Erythroblast (primary cell): Measurements from ENCODE around the gene ASCC1.

Experiments used
- DNase-seq, 2 experiments: peaks; one replicate each; lab custom pipeline; 2025; lab: John Stamatoyannopoulos, UW
- GATA1 ChIP-seq: IDR thresholded peaks from 2 replicates; pipeline ENCODE4 v1.6.1; 2011; ENCODE audit warnings: low read depth, mild to moderate bottlenecking, control low read depth, low read length, moderate library complexity
- POLR2A ChIP-seq: IDR thresholded peaks from 2 replicates; pipeline ENCODE4 v1.6.1; 2011; ENCODE audit warnings: mild to moderate bottlenecking, low read length

The ASCC1 gene

DNA sequence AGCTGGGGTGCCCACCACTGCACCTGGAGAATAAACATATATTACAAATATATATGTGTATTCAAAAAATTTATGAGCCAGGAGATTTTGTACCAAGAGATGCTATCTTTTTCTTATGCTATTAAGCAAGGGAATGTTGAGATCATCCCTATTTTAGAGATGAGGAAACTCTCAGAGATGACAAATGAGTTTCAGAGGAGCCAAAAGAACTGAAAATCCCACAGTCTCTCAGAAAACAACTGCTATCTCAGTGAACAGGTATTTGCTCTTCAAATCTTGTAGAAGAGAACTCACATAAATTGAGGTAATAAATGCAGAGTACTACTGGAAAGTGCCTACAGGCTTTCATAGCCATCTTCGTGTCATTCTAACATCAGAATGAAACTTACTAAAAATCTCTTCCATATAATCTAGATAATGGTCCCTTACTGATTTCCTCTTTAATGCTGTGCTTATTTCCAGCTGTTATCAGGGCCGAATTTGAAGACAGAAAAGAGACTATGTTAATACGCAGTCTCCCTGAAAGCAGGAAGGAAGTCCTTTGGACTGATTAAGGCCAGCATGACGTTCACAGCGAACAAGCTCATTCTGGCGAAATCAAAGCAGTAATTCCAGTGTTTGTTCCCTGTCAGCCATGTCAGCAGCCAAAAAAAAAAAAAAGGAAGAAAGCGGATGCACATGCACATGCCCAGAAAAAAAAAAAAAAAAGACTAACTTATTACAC, 29.7 kb downstream of the ASCC1 start:
- DNase-seq, result no peak
- no peak for TF ChIP-seq GATA1
- no peak for TF ChIP-seq POLR2A

DNA sequence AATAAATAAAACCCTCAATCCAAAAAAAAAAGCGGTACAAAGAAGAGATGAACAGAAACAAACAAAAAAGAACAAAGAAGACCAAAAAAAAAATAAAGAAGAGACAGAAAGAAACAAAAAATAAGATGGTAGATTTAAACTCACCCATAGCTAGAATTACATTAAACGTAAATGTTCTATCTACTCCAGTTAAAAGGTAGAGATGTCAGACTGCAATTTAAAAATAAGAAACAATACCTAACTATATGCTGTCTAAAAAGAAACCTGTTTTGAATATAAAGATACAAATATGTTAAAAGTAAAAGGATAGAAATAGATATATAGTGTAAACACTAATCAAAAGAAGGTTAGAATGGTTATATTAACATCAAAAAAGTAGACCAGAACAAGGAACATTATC, 31.9 kb downstream of the ASCC1 start:
- TF ChIP-seq GATA1, result no peak
- no peak for TF ChIP-seq POLR2A
- no peak for DNase-seq

DNA sequence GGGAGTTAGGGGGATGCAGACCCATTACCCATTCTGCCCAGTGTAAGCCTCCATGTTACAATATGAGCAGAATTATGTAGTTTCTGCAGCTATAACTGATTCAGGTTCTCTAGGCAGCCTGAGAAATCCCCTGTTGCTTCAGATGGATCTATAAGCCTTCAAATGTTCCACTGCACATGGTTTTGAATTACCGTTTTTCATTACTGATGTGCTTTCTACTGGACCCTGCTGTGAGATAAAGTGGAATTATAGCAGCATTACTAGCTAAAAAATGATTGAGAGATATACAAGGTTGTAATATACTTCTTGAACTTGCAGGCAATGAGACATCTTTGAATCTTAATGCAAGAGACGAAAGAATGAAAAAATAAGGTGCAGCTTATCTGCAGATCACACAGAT, 38.6 kb downstream of the ASCC1 start:
- TF ChIP-seq POLR2A, result no peak
- no peak for TF ChIP-seq GATA1
- DNase-seq, result no peak

DNA sequence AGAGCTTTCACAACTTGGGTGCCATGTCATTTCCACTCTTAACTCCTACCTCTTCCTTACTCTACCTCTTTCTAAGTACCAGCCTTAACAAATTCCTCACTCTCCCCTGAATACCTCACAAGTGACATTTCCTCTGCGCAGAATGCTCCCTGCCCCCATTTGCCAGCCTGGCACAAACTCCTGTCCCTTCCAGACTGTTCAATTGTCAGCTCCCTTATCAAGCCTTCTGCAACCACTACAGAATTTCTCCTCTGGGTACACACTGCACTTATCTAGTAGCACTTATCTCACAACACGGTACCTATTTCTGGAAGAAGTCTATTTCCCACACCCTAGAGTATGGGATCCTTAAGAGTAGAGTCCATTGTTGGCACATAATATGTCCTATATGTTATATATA, 39.4 kb downstream of the ASCC1 start:
- DNase-seq, result no peak
- TF ChIP-seq GATA1 (no peak), POLR2A (no peak)

DNA sequence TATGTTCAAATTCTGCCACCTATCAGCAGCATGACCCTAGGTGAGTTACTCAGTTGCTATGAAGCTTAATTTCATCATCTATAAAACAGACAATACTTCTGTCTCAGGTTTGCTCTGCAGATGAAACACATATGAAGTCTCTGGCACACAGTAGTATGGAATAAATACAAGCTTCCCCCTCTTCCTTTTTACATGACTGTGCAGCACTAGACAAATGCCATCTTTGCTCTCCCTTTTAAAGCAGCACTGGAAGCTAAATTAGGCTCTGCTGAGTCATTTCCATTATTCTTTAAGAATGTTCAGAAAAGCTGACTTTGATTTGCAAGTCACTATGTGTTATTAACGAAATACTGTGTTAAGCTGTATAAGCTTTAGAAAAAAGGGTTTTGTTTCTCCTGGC, 40.9 kb downstream of the ASCC1 start:
- no peak for DNase-seq

DNA sequence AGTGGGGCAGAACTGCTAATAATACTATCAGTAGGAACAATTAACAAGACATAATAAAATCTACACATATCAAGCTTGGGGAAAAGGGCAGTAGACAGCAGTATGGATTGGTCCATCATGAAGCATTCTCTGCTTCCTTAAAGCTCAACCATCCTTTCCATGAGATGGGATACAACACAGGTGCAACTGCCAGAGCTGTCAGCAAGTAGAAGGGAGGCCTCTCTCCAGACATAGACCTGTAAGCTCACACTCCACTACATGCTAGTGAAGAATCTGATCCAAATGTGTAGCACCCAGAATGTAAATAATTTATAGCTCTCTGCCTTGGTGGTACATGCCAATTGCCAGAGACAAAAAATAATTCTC, 41.8 kb downstream of the ASCC1 start:
- DNase-seq, result no peak
- no peak for TF ChIP-seq POLR2A
- no peak for TF ChIP-seq GATA1

More for the DNA sequence above, 40.9 kb downstream of the ASCC1 start:
- no peak for TF ChIP-seq POLR2A
- no peak for TF ChIP-seq GATA1

DNA sequence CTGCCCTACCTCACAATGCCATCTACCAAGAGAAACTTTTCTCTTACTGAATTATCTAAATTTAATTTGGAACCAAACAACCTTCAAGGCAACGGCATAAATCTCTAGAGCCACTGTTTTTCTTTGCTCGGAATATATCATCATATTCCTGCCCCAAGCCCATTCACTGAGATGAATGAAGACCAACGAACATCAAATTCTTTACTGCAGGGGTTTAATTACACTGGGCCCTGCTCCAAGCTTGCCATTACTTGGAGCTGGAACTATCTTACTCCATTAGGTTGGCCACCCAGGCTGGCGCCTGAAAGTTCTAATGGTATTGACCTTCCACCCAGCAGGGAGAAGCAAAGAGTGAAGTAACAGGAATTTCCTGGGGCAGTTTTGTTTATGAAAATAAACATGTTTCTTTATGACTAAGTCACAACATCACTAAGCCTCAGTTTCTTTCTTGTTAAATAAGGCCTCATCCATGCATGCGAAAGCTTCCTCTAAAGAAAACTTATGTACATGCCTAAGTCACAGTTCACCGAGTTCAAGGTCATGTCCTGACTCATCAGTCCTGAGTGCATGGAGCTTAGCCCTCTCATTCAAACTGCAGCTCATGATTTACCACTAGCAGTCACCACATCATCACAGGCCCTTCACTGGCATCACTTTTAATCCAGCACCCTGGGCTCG, 42.3 kb downstream of the ASCC1 start:
- DNase-seq, result no peak
- no peak for TF ChIP-seq POLR2A
- TF ChIP-seq GATA1, result no peak

DNA sequence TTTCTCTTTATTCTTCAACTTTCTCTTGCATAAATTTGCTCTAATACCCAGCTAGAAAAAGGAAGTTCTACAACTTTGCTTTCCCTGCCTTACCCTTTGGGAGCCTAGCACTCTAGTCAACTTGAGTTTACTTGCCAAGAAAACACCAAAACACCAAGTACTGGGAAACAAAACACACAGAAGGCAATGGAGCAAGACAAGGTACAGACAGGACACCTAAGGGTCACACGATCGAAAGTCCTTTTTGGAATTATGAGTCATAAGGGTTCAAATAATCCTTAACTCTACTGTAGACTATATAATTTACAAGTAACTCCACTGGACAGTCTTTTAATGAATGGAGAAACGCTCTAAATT, 42.8 kb downstream of the ASCC1 start:
- TF ChIP-seq GATA1 (no peak), POLR2A (no peak)
- no peak for DNase-seq

DNA sequence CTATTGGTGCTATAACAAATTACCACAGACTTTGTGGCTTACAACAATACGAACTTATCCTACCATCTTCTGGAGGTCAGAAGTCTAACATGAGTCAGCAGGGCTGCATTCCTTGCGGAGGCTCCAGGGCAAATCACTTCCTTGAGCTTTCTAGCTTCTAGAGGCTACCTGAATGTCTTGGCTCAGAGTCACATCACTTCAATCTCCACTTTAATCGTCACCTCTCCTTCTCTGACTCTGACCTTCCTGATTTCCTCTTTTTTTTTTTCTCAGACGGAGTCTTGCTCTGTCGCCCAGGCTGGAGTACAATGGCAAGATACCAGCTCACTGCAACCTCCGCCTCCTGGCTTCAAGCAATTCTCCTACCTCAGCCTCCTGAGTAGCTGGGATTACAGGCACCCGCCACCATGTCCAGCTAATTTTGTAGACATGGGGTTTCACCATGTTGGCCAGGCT, 44.9 kb downstream of the ASCC1 start:
- no peak for DNase-seq
- TF ChIP-seq GATA1, result no peak
- TF ChIP-seq POLR2A, result no peak

DNA sequence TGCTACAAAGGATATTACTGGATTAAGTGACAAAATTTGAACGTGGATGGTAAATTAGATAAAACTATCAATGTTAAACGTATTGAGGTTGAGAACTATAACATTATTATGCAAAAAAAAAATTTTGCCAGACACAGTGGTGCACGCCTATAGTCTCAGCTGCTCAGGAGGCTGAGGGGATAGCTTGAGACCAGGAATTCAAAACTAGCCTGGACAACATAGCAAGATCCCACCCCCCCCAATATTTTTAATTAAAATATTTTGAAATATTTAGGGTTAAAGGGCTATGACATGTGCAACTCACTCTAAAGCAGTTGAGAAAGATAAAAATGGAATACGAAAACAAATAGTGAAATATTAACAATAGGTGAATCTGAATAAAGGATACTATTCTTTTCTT, 45.3 kb downstream of the ASCC1 start:
- no peak for DNase-seq
- TF ChIP-seq POLR2A (no peak), GATA1 (no peak)

DNA sequence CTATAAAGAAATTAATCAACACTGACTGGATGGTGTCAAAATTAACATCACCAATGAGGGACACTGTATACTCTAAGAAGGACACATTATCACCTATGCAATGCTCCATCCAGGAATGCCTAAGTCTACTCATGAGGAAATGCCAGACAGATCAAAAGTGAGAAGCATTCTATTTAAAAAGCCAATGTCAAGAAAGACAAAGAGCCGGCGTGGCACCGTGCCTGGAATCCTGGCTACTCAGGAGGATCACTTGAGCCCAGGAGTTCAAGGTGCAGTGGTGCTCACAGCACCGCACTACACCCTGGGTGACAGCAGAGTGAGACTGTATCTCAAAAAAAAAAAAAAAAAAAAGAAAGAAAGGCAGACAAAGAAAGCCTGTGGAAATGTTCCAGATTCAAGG, 45.8 kb downstream of the ASCC1 start:
- TF ChIP-seq POLR2A, result no peak
- no peak for DNase-seq

DNA sequence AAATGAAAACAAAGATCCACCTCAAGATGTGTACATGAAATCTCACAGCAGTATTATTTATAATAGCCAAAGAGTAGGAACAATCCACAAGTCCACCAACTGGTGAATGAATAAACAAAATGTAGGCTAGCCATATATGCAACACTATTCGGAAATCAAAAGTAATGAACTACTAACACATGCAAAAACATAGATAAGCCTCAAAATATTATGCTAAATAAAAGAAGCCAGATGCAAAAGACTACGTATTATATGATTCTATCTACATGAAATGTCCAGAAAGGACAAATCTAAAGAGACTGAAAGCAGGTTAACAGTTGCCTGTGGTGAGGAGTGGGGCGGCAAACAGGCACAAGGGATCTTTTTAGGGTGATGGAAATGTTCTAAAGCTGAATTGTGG, 49.0 kb downstream of the ASCC1 start:
- no peak for DNase-seq
- no peak for TF ChIP-seq POLR2A
- no peak for TF ChIP-seq GATA1

DNA sequence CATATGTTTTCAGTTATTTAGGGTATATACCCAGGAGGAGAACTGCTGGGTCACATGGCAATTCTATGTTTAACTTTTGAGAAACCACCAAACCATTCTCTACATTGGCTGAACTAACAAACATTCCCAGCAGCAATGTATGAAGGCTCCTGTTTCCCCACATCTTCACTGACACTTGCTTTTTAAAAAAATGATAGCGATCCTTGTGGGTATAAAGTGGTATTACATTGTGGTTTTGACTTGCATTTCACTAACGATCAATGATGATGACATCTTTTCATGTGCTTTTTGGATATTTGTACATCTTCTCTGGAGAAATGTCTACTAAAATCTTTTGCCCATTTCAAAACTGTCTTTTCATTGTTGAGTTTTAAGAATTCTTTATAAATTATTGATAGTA, 51.5 kb downstream of the ASCC1 start:
- DNase-seq, result peak in 1 of 2 experiments; percentile 10
- TF ChIP-seq GATA1, result no peak
- TF ChIP-seq POLR2A, result no peak

DNA sequence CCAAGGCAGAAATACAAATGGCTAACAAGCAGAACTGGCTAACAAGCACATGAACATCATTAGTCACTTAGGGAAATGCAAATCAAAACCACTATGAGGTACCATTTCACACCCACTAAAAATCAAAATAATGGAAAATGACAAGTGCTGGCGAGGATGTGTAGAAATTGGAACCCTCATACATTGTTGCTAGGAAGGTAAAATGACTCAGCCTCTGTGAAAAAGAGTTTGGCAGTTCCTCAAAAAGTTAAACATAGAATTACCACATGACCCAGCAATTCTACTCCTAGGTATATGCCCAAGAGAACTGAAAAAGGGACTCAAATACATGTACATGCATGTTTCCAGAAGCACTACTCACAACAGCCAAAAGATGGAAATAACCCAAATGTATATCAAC, 53.1 kb downstream of the ASCC1 start:
- no peak for TF ChIP-seq POLR2A
- TF ChIP-seq GATA1, result no peak
- DNase-seq, result no peak

DNA sequence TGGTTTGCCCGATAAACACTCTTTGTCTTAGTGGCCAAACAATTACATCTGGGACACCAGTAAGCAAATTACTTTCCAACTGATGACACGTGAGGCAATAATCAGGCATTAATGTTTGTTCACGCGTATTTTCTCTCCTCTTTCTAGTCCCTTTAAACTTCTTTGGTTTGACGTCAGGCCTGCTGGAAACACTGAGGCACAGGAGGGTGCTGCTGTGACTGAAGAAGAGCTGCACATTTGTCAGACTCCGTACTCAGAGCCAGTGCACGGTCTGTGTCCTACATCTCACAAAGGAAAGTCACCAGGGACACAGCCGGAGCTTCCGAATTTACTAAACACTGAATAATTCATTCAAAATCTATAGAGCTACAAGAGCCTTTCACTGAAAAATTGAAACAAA, 57.9 kb downstream of the ASCC1 start:
- DNase-seq, result no peak
- TF ChIP-seq POLR2A (no peak), GATA1 (no peak)
